Activated T-helper 1 cell treated with anti-CD3 and anti-CD28 coated beads, Interleukin-12 subunit alpha, Interleukin-12 subunit beta, Interleukin-2, Interleukin-4 antibody, amounts not matched to agents 30 ng/mL and 10 ng/mL and 1 ng/mL, durations not matched to agents 14 hours and 24 hours and 36 hours (primary cell): Measurements from ENCODE around the gene SYCP2. TPM values are rescaled to one million over a fixed set of nuclear protein-coding genes. Genes with fewer than 3 reads are reported as not detected.

ENCODE experiments used
- DNase-seq: peaks from one replicate; pipeline ENCODE4 v3.0.0; 2021; ENCODE audit warnings: low spot score
- H3K27ac Mint-ChIP-seq: one replicate; pipeline ENCODE4 v1.8.0; 2021; ENCODE audit warnings: mild to moderate bottlenecking, mixed read lengths
- H3K27me3 Mint-ChIP-seq: one replicate; pipeline ENCODE4 v1.8.0; 2022; ENCODE audit warnings: mild to moderate bottlenecking, moderate library complexity, mixed read lengths; ENCODE audit not compliant: insufficient read depth
- H3K36me3 Mint-ChIP-seq: one replicate; pipeline ENCODE4 v1.8.0; 2021; ENCODE audit warnings: low read depth, mixed read lengths
- H3K4me1 Mint-ChIP-seq: one replicate; pipeline ENCODE4 v1.8.0; 2021; ENCODE audit warnings: low read depth, mixed read lengths
- H3K4me3 Mint-ChIP-seq: one replicate; pipeline ENCODE4 v1.8.0; 2021; ENCODE audit warnings: mild to moderate bottlenecking, moderate library complexity, mixed read lengths
- H3K9me3 Mint-ChIP-seq: one replicate; pipeline ENCODE4 v1.8.0; 2021; ENCODE audit warnings: mixed read lengths
- intact Hi-C: fragments of 100-400 bp; cut with micrococcal nuclease; formaldehyde crosslinking; loops from one replicate; pipeline ENCODE4 v1.15.1; 2024
- total RNA-seq: library from RNA; stranded (reverse); gene quantifications from 2 replicates; pipeline ENCODE4 v1.2.3, GENCODE V29; 2022

The SYCP2 gene, protein sequence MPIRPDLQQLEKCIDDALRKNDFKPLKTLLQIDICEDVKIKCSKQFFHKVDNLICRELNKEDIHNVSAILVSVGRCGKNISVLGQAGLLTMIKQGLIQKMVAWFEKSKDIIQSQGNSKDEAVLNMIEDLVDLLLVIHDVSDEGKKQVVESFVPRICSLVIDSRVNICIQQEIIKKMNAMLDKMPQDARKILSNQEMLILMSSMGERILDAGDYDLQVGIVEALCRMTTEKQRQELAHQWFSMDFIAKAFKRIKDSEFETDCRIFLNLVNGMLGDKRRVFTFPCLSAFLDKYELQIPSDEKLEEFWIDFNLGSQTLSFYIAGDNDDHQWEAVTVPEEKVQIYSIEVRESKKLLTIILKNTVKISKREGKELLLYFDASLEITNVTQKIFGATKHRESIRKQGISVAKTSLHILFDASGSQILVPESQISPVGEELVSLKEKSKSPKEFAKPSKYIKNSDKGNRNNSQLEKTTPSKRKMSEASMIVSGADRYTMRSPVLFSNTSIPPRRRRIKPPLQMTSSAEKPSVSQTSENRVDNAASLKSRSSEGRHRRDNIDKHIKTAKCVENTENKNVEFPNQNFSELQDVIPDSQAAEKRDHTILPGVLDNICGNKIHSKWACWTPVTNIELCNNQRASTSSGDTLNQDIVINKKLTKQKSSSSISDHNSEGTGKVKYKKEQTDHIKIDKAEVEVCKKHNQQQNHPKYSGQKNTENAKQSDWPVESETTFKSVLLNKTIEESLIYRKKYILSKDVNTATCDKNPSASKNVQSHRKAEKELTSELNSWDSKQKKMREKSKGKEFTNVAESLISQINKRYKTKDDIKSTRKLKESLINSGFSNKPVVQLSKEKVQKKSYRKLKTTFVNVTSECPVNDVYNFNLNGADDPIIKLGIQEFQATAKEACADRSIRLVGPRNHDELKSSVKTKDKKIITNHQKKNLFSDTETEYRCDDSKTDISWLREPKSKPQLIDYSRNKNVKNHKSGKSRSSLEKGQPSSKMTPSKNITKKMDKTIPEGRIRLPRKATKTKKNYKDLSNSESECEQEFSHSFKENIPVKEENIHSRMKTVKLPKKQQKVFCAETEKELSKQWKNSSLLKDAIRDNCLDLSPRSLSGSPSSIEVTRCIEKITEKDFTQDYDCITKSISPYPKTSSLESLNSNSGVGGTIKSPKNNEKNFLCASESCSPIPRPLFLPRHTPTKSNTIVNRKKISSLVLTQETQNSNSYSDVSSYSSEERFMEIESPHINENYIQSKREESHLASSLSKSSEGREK (N-terminal part only)
- 4.8 and 5.1 TPM in 2 replicates for total RNA-seq

DNA sequence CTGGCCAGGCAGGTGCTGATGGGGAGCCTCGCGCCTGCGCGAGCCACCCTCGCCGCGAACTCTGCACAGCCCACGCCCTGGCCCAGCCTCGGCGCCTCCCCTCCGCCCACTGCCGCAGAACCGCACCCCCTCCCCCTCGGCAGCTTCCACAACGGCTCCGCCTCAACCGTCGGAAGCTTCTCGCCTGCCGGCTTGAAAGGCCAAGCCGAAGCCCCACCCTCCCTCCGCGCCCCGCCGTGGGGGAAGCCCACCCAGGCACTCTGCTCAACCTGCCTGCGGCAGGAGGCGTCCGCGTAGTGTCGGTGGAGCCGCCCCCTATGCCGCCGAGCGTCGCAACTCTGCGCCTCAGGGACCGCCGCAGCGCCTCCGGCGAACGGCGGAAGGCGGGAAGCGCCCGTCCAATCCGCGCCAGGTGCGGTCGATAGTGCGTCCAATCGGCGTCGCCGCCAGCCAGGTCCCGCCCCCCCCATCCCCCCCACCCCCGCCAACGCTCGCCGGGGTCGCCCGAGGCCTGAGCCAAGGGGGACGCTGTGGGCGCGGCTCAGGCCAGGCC, at the start of gene SYCP2:
TSS of gene SYCP2 (minus strand) at position 342 of the 553 bp plus-strand sequence. CDS start 11,224 bp downstream, outside the sequence.
- H3K27ac Mint-ChIP-seq: no peak within 1 kb of the TSS
- H3K36me3 Mint-ChIP-seq: peaks cover 13% of the 10 kb centered on the region
- H3K9me3 Mint-ChIP-seq: no peaks in the 10 kb centered on the region
- intact Hi-C loops: no loop called here
- H3K4me1 Mint-ChIP-seq: peaks cover 43% of the 10 kb centered on the region
- H3K4me3 Mint-ChIP-seq: peak within 1 kb of the TSS; percentile 79
- peaks cover 6% of the 10 kb centered on the region for H3K27me3 Mint-ChIP-seq
- DNase-seq: peak; percentile 43

DNA sequence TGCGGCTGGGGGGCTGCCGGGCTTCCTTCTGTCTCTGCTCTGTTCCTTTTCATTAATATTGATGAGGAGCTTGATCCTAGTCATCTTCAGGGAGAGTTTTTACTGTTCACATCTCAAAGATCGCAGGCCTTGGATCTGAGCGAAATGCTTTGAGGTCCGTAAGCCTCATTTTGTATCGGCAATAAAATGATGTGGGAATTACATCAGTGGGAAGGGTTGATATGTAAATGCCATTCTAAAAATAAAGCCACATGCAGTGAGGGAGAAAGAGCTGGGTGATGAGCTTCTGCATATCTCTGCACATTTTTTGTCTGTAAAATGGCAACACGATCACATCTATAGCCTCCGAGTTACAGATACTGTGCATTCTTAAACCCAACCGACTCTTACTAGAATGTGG, 49.6 kb upstream of the SYCP2 start:
- Mint-ChIP-seq H3K27ac (no peak overlapping the region), H3K4me1 (no peaks in the 10 kb centered on the region), H3K27me3 (no peaks in the 10 kb centered on the region), H3K4me3 (no peak overlapping the region), H3K36me3 (no peaks in the 10 kb centered on the region), H3K9me3 (no peaks in the 10 kb centered on the region)
- DNase-seq: no peak
- intact Hi-C loops: no loop called here

DNA sequence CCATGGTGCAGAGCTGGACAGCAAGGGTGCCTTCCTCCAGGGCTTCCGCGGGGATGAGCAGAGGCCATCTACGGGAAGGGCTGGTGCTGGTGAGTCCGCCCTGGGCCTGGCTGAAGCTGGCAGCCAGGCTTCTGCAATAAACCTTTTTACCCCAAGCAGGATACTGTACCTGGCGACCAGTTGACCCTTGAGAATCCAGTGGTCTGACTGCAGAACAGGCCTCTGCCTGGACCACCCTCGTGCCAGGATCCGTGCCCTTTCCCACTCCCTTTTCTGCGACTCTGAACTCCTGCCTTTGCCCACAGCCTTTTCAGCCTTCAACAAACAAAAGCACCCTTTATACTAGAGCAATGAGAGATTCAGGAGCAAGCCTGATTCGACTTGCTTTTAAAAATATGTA, 43.6 kb upstream of the SYCP2 start:
- Mint-ChIP-seq H3K4me3 (no peak overlapping the region), H3K9me3 (no peaks in the 10 kb centered on the region), H3K27me3 (peaks cover 1% of the 10 kb centered on the region), H3K36me3 (no peaks in the 10 kb centered on the region), H3K27ac (no peak overlapping the region), H3K4me1 (no peaks in the 10 kb centered on the region)
- no peak for DNase-seq
- intact Hi-C loops: no loop called here

DNA sequence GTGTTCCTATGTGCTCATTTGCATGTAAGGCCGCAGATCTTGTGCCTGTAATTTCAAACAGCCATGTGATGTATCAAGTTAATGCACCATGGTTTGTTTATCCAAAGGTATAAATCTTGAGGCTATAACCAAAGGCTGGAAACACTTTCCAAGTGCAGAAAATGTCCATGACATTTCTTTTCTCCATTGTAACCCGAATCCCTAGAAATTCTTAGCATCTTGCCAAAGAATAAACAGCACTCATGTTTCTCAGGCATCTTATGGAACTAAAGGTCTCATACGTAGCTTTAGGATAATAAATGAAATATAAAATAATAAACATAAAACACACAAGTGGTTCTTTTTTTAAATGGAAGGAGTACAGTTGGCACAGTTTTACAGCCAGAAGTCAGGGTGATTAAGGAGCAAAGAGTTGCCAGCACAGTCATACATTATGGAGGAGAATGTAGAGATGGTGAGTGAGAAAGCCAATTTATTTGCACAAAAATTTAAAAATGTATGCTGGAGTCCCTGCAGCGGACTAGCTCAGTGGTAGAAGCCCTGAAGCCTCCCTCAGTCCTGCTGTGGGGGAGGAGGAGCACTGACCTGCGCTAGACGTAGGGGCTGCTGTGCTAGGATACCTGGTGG, 42.8 kb upstream of the SYCP2 start:
- H3K27ac Mint-ChIP-seq: no peak overlapping the region
- H3K4me3 Mint-ChIP-seq: no peak overlapping the region
- H3K27me3 Mint-ChIP-seq: peaks cover 1% of the 10 kb centered on the region
- intact Hi-C loops: no loop called here
- H3K4me1 Mint-ChIP-seq: no peaks in the 10 kb centered on the region
- H3K36me3 Mint-ChIP-seq: no peaks in the 10 kb centered on the region
- DNase-seq: no peak
- H3K9me3 Mint-ChIP-seq: no peaks in the 10 kb centered on the region

DNA sequence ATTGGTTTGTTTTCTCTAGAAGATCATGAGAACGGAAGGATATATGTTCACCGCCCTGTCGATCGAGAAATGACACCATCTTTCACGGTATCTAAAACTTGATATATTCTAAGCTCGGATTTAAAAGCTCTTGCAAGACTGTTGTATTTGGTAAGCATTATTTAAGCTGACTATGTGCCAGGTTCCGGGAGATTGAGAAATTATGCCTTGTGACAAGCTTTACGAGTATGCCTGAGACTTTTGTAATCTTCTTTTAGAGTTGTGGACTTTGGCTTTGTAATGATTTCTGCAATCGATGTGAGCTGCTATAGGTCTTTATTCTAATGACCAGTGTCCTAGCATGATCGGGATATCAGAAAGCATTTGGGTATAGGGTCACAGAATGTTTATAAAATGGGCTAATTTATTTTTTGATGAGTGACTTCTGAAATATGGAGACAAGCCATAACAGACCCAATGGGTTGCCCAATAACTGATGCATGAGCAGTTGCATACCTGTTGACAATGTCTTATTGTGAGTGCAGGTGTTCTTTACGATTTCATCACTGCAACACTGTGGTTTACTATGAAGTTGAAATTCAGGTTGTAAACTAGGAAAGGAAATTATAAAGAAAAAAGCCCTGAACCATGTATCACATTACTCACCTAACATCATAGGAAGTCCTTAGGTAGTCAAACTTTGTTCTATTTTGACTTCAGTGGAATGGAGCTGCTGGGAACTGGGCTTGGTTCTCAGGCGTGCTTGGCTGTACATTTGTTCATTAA, 38.8 kb upstream of the SYCP2 start:
- intact Hi-C loops: no loop called here
- H3K36me3 Mint-ChIP-seq: no peaks in the 10 kb centered on the region
- no peak overlapping the region for H3K27ac Mint-ChIP-seq
- DNase-seq: no peak
- H3K27me3 Mint-ChIP-seq: peaks cover 4% of the 10 kb centered on the region
- H3K9me3 Mint-ChIP-seq: no peaks in the 10 kb centered on the region
- no peak overlapping the region for H3K4me3 Mint-ChIP-seq
- no peaks in the 10 kb centered on the region for H3K4me1 Mint-ChIP-seq

DNA sequence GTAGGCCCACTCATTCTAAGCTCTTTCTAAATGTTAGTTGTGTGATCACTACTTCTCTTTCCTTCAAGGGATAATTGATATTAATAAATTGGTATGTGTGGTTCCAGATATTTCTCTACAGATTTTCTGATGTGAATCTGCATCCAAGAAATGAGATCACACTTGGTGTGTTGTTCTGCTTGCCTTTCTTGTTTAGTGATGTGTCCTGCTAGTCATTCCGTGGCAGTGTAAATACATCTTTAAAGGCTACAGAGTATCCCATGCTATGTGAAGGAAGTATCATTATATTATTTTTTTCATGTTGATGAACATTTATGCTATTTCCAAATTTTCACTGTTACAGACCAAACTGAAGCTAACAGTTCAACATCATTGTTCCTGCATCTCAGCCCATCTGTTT, 38.0 kb upstream of the SYCP2 start:
- Mint-ChIP-seq H3K27me3 (peaks cover 2% of the 10 kb centered on the region), H3K9me3 (no peaks in the 10 kb centered on the region), H3K36me3 (no peaks in the 10 kb centered on the region), H3K27ac (no peak overlapping the region), H3K4me1 (no peaks in the 10 kb centered on the region), H3K4me3 (no peak overlapping the region)
- DNase-seq: no peak
- intact Hi-C loops: no loop called here

DNA sequence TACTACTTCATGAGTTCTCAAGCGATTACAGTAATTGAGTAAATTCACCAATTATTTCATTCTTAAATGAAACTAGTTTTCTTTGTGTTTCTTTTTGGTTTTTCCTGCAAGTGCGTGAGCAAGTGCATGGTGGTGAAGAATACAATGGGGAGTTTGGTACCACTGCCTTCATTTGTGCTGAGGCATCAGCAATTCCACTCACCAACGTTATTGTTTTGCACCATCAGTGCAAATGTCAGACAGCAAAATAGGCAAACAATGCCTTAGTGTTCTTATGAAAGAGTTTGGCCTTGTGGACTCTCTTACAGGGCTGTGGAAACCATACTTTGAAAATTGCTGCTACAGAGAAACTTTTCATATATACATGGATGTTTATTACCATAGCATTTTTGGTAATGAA, 33.0 kb upstream of the SYCP2 start:
- H3K36me3 Mint-ChIP-seq: no peaks in the 10 kb centered on the region
- peaks cover 2% of the 10 kb centered on the region for H3K27me3 Mint-ChIP-seq
- DNase-seq: no peak
- intact Hi-C loops: no loop called here
- no peaks in the 10 kb centered on the region for H3K9me3 Mint-ChIP-seq
- H3K4me3 Mint-ChIP-seq: no peak overlapping the region
- H3K4me1 Mint-ChIP-seq: no peaks in the 10 kb centered on the region
- H3K27ac Mint-ChIP-seq: no peak overlapping the region

DNA sequence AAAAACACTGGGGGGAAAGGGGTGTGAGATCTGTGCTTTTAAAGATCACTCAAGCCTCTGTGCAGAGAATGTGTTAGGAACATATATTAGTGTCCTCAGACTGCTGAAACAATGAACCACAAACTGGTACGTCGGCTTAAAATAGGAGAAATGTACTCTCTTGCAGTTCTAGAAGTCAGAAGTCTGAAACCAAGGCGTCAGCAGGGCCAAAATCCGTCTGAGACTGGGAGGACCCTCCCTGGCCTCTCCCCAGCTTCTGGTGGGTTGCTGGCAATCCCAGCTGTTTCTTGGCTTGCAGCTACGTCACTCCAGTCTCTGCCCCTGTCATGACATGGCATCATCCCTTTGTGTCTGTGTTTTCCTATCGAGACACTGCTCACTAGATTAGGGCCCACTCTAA, 28.7 kb upstream of the SYCP2 start:
- no peaks in the 10 kb centered on the region for H3K4me1 Mint-ChIP-seq
- H3K36me3 Mint-ChIP-seq: no peaks in the 10 kb centered on the region
- no peak overlapping the region for H3K4me3 Mint-ChIP-seq
- intact Hi-C loops: no loop called here
- H3K27me3 Mint-ChIP-seq: no peaks in the 10 kb centered on the region
- no peak for DNase-seq
- no peak overlapping the region for H3K27ac Mint-ChIP-seq
- no peaks in the 10 kb centered on the region for H3K9me3 Mint-ChIP-seq

DNA sequence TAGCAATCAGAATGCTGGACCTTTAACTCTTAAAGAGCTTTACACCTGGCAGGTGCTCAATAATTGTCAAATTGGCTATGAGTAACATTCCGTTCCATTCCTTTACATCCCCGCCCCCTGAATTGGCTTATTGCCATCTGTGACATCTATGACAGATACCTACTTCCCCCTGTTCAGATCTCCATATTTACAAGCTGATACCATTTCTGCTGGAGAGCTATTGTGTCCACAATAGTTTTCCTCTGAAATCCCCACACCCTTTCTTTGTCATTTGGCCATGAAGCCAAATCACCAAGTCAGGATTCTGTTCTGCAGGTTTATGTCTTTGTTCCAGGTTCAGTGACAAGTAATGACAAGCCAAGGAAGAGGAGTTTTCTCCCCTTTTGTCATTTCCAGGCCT, 28.0 kb upstream of the SYCP2 start:
- DNase-seq: no peak
- H3K4me3 Mint-ChIP-seq: no peak overlapping the region
- no peaks in the 10 kb centered on the region for H3K36me3 Mint-ChIP-seq
- no peaks in the 10 kb centered on the region for H3K9me3 Mint-ChIP-seq
- H3K4me1 Mint-ChIP-seq: no peaks in the 10 kb centered on the region
- H3K27ac Mint-ChIP-seq: no peak overlapping the region
- no peaks in the 10 kb centered on the region for H3K27me3 Mint-ChIP-seq
- intact Hi-C loops: no loop called here

DNA sequence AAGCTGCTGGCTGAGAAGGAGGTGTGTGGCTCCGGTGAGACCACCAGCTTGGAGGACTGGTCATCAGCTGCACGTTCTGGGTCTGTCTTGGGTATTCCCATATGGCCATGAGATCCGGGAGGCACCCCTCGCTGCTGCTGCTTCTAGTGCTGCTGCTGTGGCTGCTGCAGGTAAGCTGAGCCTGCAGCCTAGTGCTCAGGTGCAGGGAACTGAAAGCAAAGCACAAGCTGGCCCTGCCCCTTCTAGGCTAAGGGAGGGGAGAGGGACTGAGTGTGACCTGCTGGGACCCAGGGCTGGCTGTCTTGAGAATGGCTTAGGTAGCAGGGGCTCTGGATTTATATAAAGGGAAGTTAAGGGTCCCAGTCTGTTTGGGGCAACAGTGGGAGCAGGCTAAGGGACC, 25.2 kb upstream of the SYCP2 start:
- H3K36me3 Mint-ChIP-seq: no peaks in the 10 kb centered on the region
- H3K4me3 Mint-ChIP-seq: no peak overlapping the region
- H3K27ac Mint-ChIP-seq: no peak overlapping the region
- intact Hi-C loops: no loop called here
- no peak for DNase-seq
- no peaks in the 10 kb centered on the region for H3K4me1 Mint-ChIP-seq
- no peaks in the 10 kb centered on the region for H3K27me3 Mint-ChIP-seq
- no peaks in the 10 kb centered on the region for H3K9me3 Mint-ChIP-seq

DNA sequence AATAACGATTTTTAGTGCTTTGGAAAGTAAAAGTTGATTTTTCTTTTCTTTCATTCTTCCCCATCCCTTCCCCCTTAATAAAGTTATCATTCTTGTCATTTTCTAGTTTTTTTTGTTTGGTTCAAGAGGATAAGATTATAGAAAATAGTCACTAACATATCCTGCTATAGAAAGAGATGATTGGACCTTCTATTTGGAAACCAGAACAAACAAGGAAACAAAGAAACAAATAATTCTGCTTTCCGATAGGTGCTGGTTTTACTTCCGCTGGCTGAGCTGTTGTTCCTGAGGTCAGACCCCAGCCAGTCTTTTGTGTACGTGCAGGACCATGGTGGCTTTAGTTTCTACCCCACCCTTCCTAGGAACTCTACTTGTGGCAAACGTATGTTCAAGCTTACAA, 24.7 kb upstream of the SYCP2 start, which contains the start of gene CDH26:
TSS of gene CDH26 (plus strand) at position 301 of the 400 bp plus-strand sequence. CDS start 304 bp downstream, outside the sequence.
- Mint-ChIP-seq H3K4me3 (no peak within 1 kb of the TSS), H3K27me3 (no peaks in the 10 kb centered on the region), H3K27ac (no peak within 1 kb of the TSS), H3K36me3 (no peaks in the 10 kb centered on the region), H3K9me3 (no peaks in the 10 kb centered on the region), H3K4me1 (no peaks in the 10 kb centered on the region)
- intact Hi-C loops: no loop called here
- no peak for DNase-seq
